Stimulated activated CD4-positive, alpha-beta T cell treated with anti-CD3 and anti-CD28 coated beads, TNF-alpha, amount 100 ng/mL, for 24 hours (primary cell): ENCODE measurements around the gene SEMA6C.
A peak's percentile ranks its signal among the peaks of the same experiment; 100 is the strongest.

Experiments
- DNase-seq, 3 experiments: peaks; one replicate each; pipeline ENCODE4 v3.0.0-alpha.2; 2020; ENCODE audit warnings: low read depth in 3 of 3

SEMA6C gene

GRCh38 chr1:151159373-151159772, 12.9 kb upstream of the SEMA6C start:
- DNase-seq, result no peak

GRCh38 chr1:151158751-151159251, 12.4 kb upstream of the SEMA6C start:
- DNase-seq, result no peak

- peak in 1 of 3 experiments; percentile 70 for DNase-seq
These were observed 11.9 kb upstream of the SEMA6C start for GRCh38 chr1:151158326-151158725.

GRCh38 chr1:151157067-151157531, 10.7 kb upstream of the SEMA6C start:
- DNase-seq, result peak in 1 of 3 experiments; percentile 68

- peak; percentile 54 to 86 (median 62) for DNase-seq
These were observed 10.0 kb upstream of the SEMA6C start, which contains the start of gene TNFAIP8L2 for GRCh38 chr1:151156515-151156819. TNFAIP8L2 (plus strand) TSS chr1:151156649; CDS start chr1:151158698, 2,049 bp downstream.

GRCh38 chr1:151147665-151148064, 1.2 kb upstream of the SEMA6C start:
- no peak for DNase-seq

GRCh38 chr1:151147132-151147503, 687 bp upstream of the SEMA6C start:
- no peak for DNase-seq

GRCh38 chr1:151146072-151146411, 389 bp downstream of the SEMA6C start:
- DNase-seq, result no peak

- DNase-seq, result no peak
These were observed 943 bp downstream of the SEMA6C start for GRCh38 chr1:151145304-151146071.

- DNase-seq, result no peak
These were observed 1.7 kb downstream of the SEMA6C start for GRCh38 chr1:151144474-151145303.

GRCh38 chr1:151143986-151144385, 2.4 kb downstream of the SEMA6C start:
- DNase-seq, result no peak

GRCh38 chr1:151143057-151143435, 3.4 kb downstream of the SEMA6C start:
- DNase-seq, result no peak

- no peak for DNase-seq
These were observed 3.9 kb downstream of the SEMA6C start for GRCh38 chr1:151142411-151143056.

- no peak for DNase-seq
These were observed 8.6 kb downstream of the SEMA6C start for GRCh38 chr1:151137789-151138188.

- no peak for DNase-seq
These were observed 10.7 kb downstream of the SEMA6C start for GRCh38 chr1:151135433-151136385.

GRCh38 chr1:151134991-151135390, 11.4 kb downstream of the SEMA6C start:
- no peak for DNase-seq

GRCh38 chr1:151134396-151134795, 12.0 kb downstream of the SEMA6C start:
- no peak for DNase-seq

GRCh38 chr1:151133018-151133806, 13.2 kb downstream of the SEMA6C start:
- no peak for DNase-seq

GRCh38 chr1:151132335-151133017, 14.0 kb downstream of the SEMA6C start:
- DNase-seq, result no peak
